Breast epithelium (tissue), 4 donors: ENCODE data around the gene GFPT2. TPM values are rescaled to one million over a fixed set of nuclear protein-coding genes. Genes with fewer than 3 reads are reported as not detected.

Experiments
- DNase-seq, 2 donors: peaks; one replicate each; pipeline ENCODE4 v3.0.0-alpha.2; 2019; ENCODE audit warnings: low spot score in 2 of 2
- H3K27ac ChIP-seq, 2 donors: fragments of 200-600 bp; sonication (generic) in 1 of 2; one replicate each; pipeline ENCODE4 v1.5.1; 2016 to 2019; ENCODE audit warnings: mild to moderate bottlenecking in 1 of 2
- H3K27me3 ChIP-seq, 2 donors: fragments of 200-600 bp; sonication (generic) in 1 of 2; one replicate each; pipeline versions ENCODE4 v1.5.1 to v1.6.0; 2017 to 2019; ENCODE audit warnings: control low read depth in 1 of 2, mild to moderate bottlenecking in 1 of 2
- H3K36me3 ChIP-seq: fragments of 200-600 bp; one replicate; pipeline ENCODE4 v1.5.1; 2019
- H3K4me1 ChIP-seq, 2 donors: fragments of 200-600 bp; sonication (generic); one replicate each; pipeline ENCODE4 v1.5.1; 2016 to 2019; ENCODE audit warnings: control low read depth in 1 of 2
- H3K4me3 ChIP-seq, 3 donors: fragments of 200-600 bp; sonication (generic); 1 replicate in 2 of 3; 2 replicates in 1 of 3; pipeline ENCODE4 v1.5.1; 2016 to 2019; ENCODE audit warnings: mild to moderate bottlenecking in 3 of 3, moderate library complexity in 2 of 3
- H3K9me3 ChIP-seq, 2 donors: fragments of 200-600 bp; sonication (generic) in 1 of 2; one replicate each; pipeline ENCODE4 v1.5.1; 2016 to 2019; ENCODE audit warnings: control low read depth in 1 of 2
- POLR2A ChIP-seq: fragments of 450-650 bp; IDR thresholded peaks from one replicate; pipeline ENCODE4 v1.6.1; 2016; ENCODE audit warnings: antibody characterized with exemption, mild to moderate bottlenecking, moderate library complexity
- POLR2AphosphoS5 ChIP-seq, 3 donors: sonication (generic); formaldehyde crosslinking; IDR thresholded peaks; one replicate each; pipeline ENCODE4 v1.6.1; 2017; ENCODE audit warnings: antibody characterized with exemption in 3 of 3
- intact Hi-C: fragments of 100-400 bp; cut with DNase I; formaldehyde crosslinking; loops from one replicate; pipeline ENCODE4 v1.15.1; 2023; ENCODE audit warnings: low total_unique reads
- total RNA-seq, 3 donors: library from RNA; depleted of rRNA; stranded (reverse); fragments of >200 nt; gene quantifications; one replicate each; pipeline ENCODE4 v1.1.0, GENCODE V29; 2016
- TF ChIP-seq, protein P1 (sequence below), 3 donors: fragments of 450-650 bp; IDR thresholded peaks; one replicate each; pipeline ENCODE4 v1.5.1; 2016 to 2017; ENCODE audit warnings: antibody characterized with exemption in 3 of 3, mild to moderate bottlenecking in 3 of 3, moderate library complexity in 3 of 3

Gene GFPT2
- total RNA-seq, 3 donors from 2014 or later: 27.2 to 60.0 (median 52.5) TPM

DNA sequence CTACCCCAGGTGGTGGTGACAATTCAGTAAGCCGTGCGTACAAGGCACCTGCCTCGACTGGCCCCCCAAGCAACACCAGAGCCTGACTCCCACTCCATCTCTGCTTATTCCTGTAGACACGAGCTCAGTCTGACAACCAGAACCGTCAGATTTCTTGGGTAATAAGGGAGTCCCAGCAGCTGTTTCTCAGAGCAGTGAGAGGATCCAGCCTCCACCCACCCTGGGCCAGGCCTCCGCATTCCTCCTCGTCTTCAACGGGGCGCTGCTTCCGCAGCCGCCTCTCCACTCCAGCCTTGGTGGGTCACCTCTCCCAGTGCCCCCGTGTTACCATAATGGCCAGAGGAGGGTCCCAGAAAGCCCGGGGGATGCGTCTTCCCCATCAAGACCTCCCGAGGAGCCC, 27.7 kb upstream of the GFPT2 start:
- Histone ChIP-seq H3K4me1 (no peaks in the 10 kb centered on the region), H3K4me3 (no peak overlapping the region), H3K27me3 (no peaks in the 10 kb centered on the region), H3K36me3 (no peaks in the 10 kb centered on the region), H3K27ac (no peak overlapping the region), H3K9me3 (no peaks in the 10 kb centered on the region)
- no peak for DNase-seq
- intact Hi-C loops: no loop called here
- TF ChIP-seq POLR2A: no peak
- TF ChIP-seq, protein P1, sequence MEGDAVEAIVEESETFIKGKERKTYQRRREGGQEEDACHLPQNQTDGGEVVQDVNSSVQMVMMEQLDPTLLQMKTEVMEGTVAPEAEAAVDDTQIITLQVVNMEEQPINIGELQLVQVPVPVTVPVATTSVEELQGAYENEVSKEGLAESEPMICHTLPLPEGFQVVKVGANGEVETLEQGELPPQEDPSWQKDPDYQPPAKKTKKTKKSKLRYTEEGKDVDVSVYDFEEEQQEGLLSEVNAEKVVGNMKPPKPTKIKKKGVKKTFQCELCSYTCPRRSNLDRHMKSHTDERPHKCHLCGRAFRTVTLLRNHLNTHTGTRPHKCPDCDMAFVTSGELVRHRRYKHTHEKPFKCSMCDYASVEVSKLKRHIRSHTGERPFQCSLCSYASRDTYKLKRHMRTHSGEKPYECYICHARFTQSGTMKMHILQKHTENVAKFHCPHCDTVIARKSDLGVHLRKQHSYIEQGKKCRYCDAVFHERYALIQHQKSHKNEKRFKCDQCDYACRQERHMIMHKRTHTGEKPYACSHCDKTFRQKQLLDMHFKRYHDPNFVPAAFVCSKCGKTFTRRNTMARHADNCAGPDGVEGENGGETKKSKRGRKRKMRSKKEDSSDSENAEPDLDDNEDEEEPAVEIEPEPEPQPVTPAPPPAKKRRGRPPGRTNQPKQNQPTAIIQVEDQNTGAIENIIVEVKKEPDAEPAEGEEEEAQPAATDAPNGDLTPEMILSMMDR (IDR thresholded peaks at IDR 0.05): no peak
- no peak for TF ChIP-seq POLR2AphosphoS5 (IDR thresholded peaks at IDR 0.05)

DNA sequence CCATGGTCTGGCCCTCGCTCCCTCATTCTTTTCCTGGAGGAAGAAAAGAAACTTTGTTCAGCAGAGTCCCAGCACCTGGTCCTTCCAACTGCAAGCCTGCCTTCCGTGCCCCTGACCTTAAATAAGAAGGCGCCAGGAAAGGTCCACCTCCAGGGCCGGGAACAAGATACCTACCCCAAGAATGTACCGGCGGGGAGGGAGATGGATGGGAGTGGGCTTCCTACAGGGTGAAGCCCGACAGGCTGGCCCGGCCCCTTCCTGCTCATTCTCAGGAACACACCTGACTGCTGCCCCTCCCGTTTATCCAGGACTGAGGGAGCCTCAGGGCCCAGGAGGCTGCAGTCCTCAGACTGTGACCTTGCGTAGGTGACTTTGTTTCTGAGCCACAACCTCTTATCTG, 27.3 kb upstream of the GFPT2 start:
- no peak overlapping the region for H3K4me3 ChIP-seq
- no peaks in the 10 kb centered on the region for H3K27me3 ChIP-seq
- H3K4me1 ChIP-seq: no peaks in the 10 kb centered on the region
- no peak overlapping the region for H3K27ac ChIP-seq
- no peak for DNase-seq
- no peak for TF ChIP-seq POLR2AphosphoS5 (IDR thresholded peaks at IDR 0.05)
- no peaks in the 10 kb centered on the region for H3K9me3 ChIP-seq
- no peaks in the 10 kb centered on the region for H3K36me3 ChIP-seq
- intact Hi-C loops: no loop called here

DNA sequence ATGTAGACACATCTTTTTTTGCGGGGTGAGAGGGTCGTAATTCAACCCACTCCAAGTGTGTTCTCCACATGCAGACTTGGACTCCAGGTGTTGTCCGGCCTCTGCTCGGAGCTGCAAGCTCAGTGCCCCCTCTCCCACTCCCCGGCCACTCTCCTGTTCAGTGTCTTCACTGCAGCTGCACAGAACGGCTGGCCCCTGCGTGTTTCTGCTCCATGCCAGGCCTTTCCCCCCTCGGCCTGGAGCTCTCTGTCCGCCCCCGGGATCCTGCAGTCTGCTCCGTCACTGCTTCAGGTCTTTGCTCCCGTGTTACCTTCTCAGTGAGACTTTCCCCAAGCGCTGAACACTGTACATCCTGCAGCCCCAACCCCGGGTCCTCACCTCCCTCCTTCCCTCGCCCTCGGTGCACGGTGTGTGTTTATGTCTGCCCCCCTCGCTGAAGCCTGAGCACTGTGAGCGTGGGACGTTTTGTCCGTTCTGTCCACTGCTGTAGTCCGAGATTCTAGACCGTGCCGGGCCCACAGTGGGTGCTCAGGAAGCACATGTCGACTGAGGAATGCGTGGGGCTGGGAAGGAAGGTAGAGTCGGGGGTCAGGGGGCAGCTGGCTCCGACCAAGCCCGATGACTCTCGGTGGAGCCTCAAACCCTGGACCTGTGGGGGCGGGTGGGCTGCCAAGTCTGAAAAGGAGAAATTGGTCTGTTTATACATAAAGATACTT, 26.4 kb upstream of the GFPT2 start:
- no peaks in the 10 kb centered on the region for H3K9me3 ChIP-seq
- no peak for DNase-seq
- H3K27me3 ChIP-seq: no peaks in the 10 kb centered on the region
- no peak overlapping the region for H3K27ac ChIP-seq
- intact Hi-C loops: no loop called here
- TF ChIP-seq POLR2A: no peak
- TF ChIP-seq, protein P1 (IDR thresholded peaks at IDR 0.05): no peak
- TF ChIP-seq POLR2AphosphoS5 (IDR thresholded peaks at IDR 0.05): no peak
- no peaks in the 10 kb centered on the region for H3K36me3 ChIP-seq
- H3K4me1 ChIP-seq: no peaks in the 10 kb centered on the region
- no peak overlapping the region for H3K4me3 ChIP-seq

DNA sequence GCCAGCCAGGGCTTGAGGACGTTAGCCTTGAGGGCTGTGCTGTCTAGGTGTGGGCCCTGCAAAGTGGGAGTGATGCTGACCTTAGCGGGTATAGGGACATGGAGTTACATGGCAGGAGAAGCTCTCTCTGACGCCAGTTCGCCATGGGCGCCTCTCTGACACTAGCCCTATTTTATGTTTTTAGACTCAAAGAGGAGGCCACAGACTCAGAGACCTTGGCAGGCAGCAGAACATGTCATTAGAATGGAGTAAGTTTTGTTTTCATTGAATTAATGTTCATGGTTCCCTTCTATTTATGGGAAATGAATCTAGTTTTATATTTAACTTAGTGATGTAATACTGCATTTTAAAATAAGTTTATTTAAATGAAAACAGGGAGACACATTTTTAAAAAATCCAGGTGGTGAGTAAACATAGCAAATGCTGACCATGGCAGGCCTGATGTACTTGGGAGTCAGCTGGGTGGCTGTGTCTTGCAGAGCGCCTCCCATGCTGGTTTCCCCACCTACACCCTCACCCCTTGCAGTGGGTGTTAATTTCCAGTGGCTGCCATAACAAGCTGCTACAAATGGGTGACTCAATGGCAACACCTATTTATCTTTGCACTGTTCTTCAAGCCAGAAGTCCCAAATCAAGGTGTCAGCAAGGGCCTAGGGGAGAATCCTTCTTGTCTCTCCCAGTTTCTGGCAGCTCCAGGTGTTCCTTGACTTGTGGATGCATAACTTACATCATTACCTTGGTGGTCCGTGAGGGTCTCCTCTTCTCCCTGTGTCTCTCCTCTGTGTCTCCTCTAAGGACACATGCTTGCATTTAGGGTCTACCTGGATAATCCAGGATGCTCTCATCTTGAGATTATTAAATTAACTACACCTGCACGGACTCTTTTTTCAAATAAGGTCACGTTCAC, 25.6 kb upstream of the GFPT2 start:
- no peaks in the 10 kb centered on the region for H3K9me3 ChIP-seq
- DNase-seq: no peak
- H3K27ac ChIP-seq: peak overlapping the region; percentile 26 to 66
- peak overlapping the region in 2 of 3 donors; percentile 10 to 15 for H3K4me3 ChIP-seq
- no peaks in the 10 kb centered on the region for H3K4me1 ChIP-seq
- intact Hi-C loops: no loop called here
- H3K36me3 ChIP-seq: no peaks in the 10 kb centered on the region
- no peaks in the 10 kb centered on the region for H3K27me3 ChIP-seq
- TF ChIP-seq, protein P1 (IDR thresholded peaks at IDR 0.05): no peak
- TF ChIP-seq POLR2AphosphoS5 (IDR thresholded peaks at IDR 0.05) (no peak), POLR2A (no peak)

DNA sequence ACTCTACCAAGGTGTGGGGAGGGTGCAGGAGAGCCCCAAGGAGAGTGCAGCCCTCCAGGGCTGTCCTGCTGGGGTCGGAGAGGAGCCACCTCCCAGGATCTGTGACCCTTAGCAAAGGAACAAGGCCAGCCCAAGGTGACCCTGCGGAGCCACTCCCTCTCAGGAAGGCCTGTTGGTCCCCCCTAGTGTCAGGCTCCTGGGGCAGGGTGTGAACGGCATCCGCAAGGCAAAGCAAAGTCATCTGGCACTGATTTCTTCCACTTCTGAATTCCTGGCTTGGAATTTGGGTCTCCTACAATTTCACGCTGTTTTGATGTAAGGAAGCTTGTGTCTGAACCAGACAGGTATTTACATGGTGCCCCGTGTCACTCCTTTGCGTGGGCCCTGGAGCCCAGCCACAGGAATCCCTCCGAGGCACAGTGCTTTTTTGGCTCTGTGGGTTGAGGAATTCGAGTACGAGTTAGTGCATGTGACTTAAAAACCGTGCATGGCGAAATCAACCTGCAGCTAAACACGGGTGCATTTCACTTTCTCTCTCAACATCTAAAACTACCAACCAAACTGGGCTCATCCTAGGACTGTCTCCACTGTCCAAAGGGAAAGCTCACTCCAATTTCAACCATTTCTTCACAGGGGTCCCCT, 24.5 kb upstream of the GFPT2 start:
- Histone ChIP-seq H3K4me3 (peak overlapping the region in 2 of 3 donors; percentile 10 to 15), H3K36me3 (no peaks in the 10 kb centered on the region), H3K9me3 (no peaks in the 10 kb centered on the region), H3K4me1 (no peaks in the 10 kb centered on the region), H3K27me3 (no peaks in the 10 kb centered on the region), H3K27ac (peak overlapping the region; percentile 26 to 66)
- TF ChIP-seq POLR2AphosphoS5 (IDR thresholded peaks at IDR 0.05) (no peak), POLR2A (no peak)
- TF ChIP-seq, protein P1 (IDR thresholded peaks at IDR 0.05): no peak
- DNase-seq: peak in 1 of 2 donors; percentile 79
- intact Hi-C loops: no loop called here
